Subcutaneous adipose tissue (tissue), 4 donors: ENCODE data around the gene NOP9. TPM values are rescaled to one million over a fixed set of nuclear protein-coding genes. Genes with fewer than 3 reads are reported as not detected.

Source experiments
- total RNA-seq, 4 donors: library from RNA; depleted of rRNA; stranded (reverse); fragments of >200 nt; gene quantifications; one replicate each; pipeline ENCODE4 v1.1.0, GENCODE V29; 2016
- TF ChIP-seq, protein P1 (sequence below): fragments of 450-650 bp; IDR thresholded peaks from one replicate; pipeline ENCODE4 v1.5.1; 2016; ENCODE audit warnings: low read depth, mild to moderate bottlenecking, control low read depth, antibody characterized with exemption, moderate library complexity

NOP9 gene
- total RNA-seq, 4 donors from 2014 or later: 14.3 to 19.4 (median 15.1) TPM

- TF ChIP-seq, protein P1, sequence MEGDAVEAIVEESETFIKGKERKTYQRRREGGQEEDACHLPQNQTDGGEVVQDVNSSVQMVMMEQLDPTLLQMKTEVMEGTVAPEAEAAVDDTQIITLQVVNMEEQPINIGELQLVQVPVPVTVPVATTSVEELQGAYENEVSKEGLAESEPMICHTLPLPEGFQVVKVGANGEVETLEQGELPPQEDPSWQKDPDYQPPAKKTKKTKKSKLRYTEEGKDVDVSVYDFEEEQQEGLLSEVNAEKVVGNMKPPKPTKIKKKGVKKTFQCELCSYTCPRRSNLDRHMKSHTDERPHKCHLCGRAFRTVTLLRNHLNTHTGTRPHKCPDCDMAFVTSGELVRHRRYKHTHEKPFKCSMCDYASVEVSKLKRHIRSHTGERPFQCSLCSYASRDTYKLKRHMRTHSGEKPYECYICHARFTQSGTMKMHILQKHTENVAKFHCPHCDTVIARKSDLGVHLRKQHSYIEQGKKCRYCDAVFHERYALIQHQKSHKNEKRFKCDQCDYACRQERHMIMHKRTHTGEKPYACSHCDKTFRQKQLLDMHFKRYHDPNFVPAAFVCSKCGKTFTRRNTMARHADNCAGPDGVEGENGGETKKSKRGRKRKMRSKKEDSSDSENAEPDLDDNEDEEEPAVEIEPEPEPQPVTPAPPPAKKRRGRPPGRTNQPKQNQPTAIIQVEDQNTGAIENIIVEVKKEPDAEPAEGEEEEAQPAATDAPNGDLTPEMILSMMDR: no peak
These were observed 27.7 kb downstream of the NOP9 start for GRCh38 chr14:24327303-24327702.

DNA sequence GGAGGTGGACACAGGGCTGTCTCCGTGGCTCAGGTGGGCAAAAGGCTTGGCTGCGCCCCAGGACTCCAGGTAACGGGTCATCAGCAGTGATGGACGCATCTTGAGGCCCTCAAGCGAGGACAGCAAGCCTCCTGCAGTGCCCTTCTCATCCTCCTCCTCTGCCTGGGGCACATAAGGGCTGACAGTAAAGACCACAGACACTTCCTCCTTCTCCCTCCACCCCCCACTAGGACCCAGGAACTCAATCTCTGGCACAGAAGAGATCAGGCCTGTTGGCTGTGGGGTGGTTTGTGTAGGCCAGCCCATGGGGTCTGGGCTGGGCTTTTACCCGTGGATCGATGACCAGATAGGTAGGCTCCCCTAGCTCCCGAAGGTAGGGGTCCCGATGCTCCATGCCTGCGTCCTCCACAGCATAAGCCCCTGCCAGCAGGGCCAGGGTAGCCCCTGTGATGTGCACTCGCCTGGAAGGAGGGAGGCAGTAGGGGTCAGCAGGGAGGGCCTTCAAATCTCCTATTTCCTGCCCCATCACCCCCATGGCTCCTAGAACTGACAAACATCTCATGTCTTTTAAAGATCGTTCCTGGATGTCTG, 29.5 kb downstream of the NOP9 start:
- TF ChIP-seq, protein P1: no peak

DNA sequence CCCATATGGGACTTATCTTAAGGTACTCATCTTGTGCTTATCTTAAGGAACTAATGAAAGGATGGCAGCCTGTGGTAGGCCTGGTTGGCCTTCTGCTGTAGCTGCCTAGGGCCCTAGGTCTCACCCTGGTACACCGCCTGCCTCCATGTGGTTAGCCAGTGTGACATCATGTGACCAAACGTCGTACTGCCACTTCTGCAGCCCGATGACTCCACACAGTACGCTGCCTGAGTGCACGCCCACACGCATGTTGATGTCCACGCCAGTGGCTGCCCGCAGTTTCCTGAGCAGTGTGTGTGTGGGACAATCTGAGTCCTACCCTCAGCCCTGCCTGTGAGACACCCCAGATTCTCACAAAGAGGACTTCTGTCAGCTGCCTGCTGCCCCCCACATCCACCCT, 30.1 kb downstream of the NOP9 start:
- TF ChIP-seq, protein P1: no peak

GRCh38 chr14:24330973-24331674, 31.5 kb downstream of the NOP9 start:
- TF ChIP-seq, protein P1: no peak

GRCh38 chr14:24331731-24332267, 32.1 kb downstream of the NOP9 start:
- TF ChIP-seq, protein P1: no peak

DNA sequence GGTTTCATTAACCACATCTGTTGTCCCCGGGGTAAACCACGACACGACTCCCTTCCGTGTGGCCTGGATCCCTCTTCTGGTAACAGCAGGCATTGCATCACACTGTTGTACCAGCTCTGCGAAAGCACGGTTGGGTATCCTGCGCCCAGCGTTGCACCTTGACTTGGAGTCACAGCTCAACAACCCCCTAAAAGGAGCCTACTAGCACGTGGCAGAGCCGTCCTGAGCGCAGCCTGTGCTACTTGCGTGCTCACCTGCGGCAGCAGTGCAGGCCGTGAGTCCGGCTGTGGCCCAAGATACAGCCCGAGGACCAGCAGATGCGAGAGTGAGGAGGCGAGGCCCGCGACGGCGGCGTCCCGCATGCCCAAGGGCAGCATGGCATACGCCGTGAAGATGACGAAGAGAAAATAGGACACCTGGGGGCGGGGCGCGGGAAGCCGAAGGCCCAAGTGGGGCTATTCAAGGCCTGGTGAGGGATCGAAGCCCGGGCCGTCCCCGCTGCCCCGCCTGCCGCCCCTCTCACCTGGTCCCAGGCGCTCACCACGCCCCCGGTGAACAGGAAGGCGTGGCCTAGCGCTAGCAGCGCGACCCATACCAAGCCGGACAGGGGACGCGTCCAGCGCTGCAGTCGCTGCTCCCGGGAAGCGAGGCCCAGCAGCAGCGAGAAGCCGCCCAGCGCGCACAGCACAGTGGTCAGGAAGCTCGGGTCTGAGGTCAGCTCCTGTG, 32.8 kb downstream of the NOP9 start:
- TF ChIP-seq, protein P1: no peak
